SJCRH30 (cell line): ENCODE results near the gene DPM3. TPM values are rescaled to one million over a fixed set of nuclear protein-coding genes. Genes with fewer than 3 reads are reported as not detected.
A peak's percentile ranks its signal among the peaks of the same experiment; 100 is the strongest.
"Not testable (repeated sequence)": the region's sequence is repeated elsewhere in the genome, so short reads cannot be mapped to it uniquely, and the experiment has no call there.

ENCODE experiments used
- DNase-seq, 2 experiments: peaks; one replicate each; pipeline ENCODE4 v3.0.0-alpha.2; 2015 to 2020
- H3K27ac ChIP-seq: fragments of 250-450 bp; sonication (Bioruptor Pico); 2 replicates; pipeline ENCODE4 v1.5.1; 2020; ENCODE audit warnings: mild to moderate bottlenecking, moderate library complexity
- H3K27me3 ChIP-seq: fragments of 250-450 bp; sonication (Bioruptor Pico); 2 replicates; pipeline ENCODE4 v1.5.1; 2020; ENCODE audit warnings: mild to moderate bottlenecking, moderate library complexity
- H3K36me3 ChIP-seq: fragments of 250-450 bp; sonication (Bioruptor Pico); 2 replicates; pipeline ENCODE4 v1.5.1; 2020; ENCODE audit warnings: mild to moderate bottlenecking, moderate library complexity
- H3K4me1 ChIP-seq: fragments of 250-450 bp; sonication (Bioruptor Pico); 2 replicates; pipeline ENCODE4 v1.5.1; 2020; ENCODE audit warnings: mild to moderate bottlenecking, moderate library complexity
- H3K4me3 ChIP-seq: fragments of 250-450 bp; sonication (Bioruptor Pico); 2 replicates; pipeline ENCODE4 v1.5.1; 2020; ENCODE audit warnings: mild to moderate bottlenecking, moderate library complexity
- H3K9me3 ChIP-seq: fragments of 250-450 bp; sonication (Bioruptor Pico); replicated peaks from 2 replicates; pipeline ENCODE4 v1.5.1; 2020; ENCODE audit warnings: mild to moderate bottlenecking, moderate library complexity
- total RNA-seq: library from RNA; depleted of rRNA; stranded (reverse); fragments of >200 nt; shearing (Covaris generic); gene quantifications from 2 replicates; pipeline ENCODE4 v1.2.3, GENCODE V29; 2014; rRNA removed

The DPM3 gene
- 16.1 and 16.8 TPM in 2 replicates for total RNA-seq

DNA sequence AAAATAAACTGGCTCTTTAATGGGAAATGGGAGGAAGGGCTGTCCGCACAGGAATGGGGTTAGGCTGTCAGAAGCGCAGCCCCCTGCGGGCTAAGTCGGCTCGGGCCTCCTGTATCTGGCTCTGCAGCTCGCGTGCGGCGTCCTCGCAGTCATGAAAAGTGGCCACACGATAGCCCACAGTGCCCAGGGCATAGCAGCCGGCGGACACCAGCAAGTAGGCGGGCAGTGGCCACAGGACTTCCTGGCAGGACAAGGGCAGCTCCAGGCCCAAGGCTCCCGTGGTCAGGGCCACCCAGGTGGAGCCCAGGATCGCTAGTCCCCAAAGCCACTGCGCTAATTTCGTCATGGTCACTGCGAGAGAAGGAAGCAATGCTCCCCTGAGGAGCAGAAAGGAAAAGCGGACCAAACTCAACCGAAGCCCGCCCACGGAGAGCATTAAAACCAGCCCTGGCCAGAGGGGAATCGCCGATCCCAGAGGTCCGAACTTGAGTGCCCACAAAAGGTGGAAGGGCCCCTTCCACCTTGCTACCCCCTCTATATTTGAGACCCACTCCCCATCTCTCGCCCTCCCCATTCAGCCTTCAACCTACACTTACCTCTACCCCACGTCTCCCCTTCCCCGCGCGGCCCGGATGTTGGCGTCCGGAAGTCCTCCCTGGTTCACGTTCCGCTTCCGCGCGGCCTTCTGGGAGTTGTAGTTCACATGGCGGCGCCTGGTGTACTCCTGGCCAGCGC is at the start of gene DPM3:
Gene DPM3 (minus strand): TSS at position 637 of the 735 bp plus-strand sequence. CDS start 291 bp downstream, at position 346.
- no peaks in the 10 kb centered on the region for H3K9me3 ChIP-seq
- H3K4me1 ChIP-seq, result no peaks in the 10 kb centered on the region; the same call in 1 of the 2 replicates
- H3K27me3 ChIP-seq, result no peaks in the 10 kb centered on the region
- H3K27ac ChIP-seq, result peak within 1 kb of the TSS; percentile 80
- H3K4me3 ChIP-seq, result peak within 1 kb of the TSS; percentile 88
- DNase-seq, result peak; percentile 88 to 89
- no peaks in the 10 kb centered on the region for H3K36me3 ChIP-seq

DNA sequence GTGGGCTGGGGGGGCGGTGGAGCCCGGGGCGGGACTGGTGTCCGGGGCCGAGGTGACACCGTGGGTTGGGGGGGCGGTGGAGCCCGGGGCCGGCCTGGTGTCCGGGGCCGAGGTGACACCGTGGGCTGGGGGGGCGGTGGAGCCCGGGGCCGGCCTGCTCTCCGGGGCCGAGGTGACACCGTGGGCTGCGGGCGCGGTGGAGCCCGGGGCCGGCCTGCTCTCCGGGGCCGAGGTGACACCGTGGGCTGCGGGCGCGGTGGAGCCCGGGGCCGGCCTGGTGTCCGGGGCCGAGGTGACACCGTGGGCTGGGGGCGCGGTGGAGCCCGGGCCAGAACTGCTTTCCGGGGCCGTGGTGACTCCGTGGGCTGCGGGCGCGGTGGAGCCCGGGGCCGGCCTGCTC is 49.6 kb upstream of the DPM3 start:
- not testable (repeated sequence) for H3K4me3 ChIP-seq, H3K27me3 ChIP-seq, H3K27ac ChIP-seq, H3K36me3 ChIP-seq, DNase-seq, H3K9me3 ChIP-seq, H3K4me1 ChIP-seq

DNA sequence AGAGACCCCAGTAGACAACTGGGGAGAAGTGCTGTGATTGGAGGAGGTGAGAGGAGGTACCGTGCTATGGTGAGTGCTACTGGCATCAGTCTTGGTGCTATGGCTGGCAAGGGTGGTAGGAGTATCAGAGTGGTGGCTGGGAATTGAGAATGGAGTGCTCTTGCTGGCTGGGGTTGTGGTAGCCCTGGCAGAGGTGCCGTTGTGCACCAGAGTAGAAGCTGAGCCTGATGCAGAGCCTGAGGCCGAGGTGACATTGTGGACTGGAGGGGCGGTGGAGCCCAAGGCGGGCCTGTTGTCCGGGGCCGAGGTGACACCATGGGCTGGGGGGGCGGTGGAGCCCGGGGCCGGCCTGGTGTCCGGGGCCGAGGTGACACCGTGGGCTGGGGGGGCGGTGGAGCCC is 47.9 kb upstream of the DPM3 start:
- Histone ChIP-seq H3K27ac (no peak overlapping the region), H3K9me3 (no peaks in the 10 kb centered on the region), H3K4me3 (no peak overlapping the region), H3K27me3 (no peaks in the 10 kb centered on the region), H3K36me3 (no peaks in the 10 kb centered on the region), H3K4me1 (peaks cover 3% of the 10 kb centered on the region; the same call in 1 of the 2 replicates)
- DNase-seq, result no peak

DNA sequence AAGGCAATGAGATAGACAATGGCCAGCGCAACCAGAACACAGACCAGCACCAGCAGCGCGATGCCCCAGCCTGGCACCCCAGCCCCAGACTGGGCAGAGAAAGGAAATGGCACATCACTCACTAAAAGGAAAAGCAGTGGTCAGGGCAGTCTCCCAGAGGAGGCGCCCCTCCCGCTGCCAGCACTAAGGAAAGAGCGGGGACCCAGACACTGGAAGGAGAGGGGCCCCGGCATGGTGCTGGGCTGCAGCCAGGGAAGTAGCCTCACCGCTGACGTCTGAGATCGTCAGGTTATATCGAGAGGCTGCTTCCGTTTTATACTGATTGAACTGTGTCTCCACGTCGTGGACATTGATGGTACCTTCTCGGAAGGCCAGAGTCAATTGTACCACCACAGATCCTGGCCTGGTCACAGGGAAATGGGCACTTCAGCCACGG is 47.1 kb upstream of the DPM3 start:
- Histone ChIP-seq H3K4me1 (peaks cover 3% of the 10 kb centered on the region; the same call in 1 of the 2 replicates), H3K27ac (no peak overlapping the region), H3K9me3 (no peaks in the 10 kb centered on the region), H3K27me3 (no peaks in the 10 kb centered on the region), H3K36me3 (no peaks in the 10 kb centered on the region), H3K4me3 (no peak overlapping the region)
- DNase-seq, result no peak

DNA sequence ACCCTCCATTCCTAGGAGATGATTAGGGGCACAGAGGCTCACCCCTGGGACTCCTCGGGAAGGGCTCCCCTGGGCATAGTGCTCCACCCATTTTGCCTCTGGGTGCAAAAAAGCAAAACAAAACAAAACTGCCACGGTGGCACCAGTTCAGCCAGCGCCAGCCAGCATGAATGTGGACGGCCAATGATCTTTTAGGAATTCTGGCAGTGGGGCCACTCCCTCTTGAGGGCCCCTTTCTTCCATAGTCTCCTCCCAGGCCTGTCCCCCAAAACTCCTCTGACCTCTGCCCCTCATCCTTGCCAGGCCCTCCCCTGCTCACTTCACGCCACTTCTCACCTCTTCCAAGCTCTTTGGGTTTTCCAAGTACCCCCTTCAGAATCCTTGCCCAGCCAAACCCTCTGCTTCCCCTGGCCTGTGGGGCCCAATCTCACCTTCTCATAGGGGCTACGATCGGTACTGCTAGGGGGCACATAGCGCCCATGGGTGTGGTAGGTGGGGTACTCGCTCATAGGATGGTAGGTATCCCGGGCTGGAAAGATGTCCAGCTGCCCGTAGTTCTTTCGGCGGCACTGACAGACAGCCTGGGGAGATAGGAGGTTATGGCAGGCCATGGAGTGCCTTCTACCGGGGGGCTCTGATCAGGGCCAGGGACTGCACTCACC is 46.6 kb upstream of the DPM3 start:
- Histone ChIP-seq H3K9me3 (no peaks in the 10 kb centered on the region), H3K27me3 (no peaks in the 10 kb centered on the region), H3K36me3 (no peaks in the 10 kb centered on the region), H3K4me3 (no peak overlapping the region), H3K27ac (no peak overlapping the region), H3K4me1 (peaks cover 3% of the 10 kb centered on the region; the same call in 1 of the 2 replicates)
- no peak for DNase-seq

DNA sequence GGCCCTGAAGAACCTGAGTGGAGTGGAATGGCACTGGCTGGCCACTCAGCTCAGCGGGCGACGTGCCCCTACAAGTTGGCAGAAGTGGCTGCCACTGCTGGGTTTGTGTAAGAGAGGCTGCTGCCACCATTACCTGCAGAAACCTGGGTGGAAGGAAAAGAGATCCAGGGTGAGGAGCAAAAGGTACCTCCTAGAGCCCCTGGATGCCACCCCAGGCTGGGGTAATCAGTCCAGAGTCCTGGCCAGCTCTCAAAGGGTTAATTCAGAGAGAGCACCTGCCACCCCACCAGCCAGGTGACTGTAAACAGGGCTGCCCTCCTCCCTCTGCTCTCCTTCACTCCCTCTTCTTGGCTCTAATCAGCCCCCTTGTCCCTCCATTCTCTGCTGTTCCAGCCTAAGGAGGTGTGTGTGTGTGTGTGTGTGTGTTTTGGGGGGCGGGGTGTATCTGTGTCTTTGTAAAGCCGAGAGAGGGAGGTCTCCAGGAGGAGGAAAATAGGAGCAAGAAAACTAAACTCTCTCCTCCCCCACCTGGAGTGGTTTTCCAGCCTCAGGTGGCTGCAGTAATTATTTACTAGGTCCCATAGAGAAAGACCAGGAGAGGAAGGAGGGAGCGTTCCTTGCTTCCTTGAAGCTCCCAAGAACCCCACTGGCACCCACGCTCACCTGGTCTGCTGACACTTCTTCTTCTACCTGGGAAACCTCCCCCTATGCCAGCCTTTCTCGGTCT is 45.9 kb upstream of the DPM3 start:
- Histone ChIP-seq H3K9me3 (no peaks in the 10 kb centered on the region), H3K4me3 (no peak overlapping the region), H3K36me3 (no peaks in the 10 kb centered on the region), H3K27me3 (no peaks in the 10 kb centered on the region), H3K27ac (no peak overlapping the region), H3K4me1 (peaks cover 3% of the 10 kb centered on the region; the same call in 1 of the 2 replicates)
- no peak for DNase-seq

GRCh38 chr1:155185783-155186066 is 45.4 kb upstream of the DPM3 start:
- no peak for DNase-seq
- Histone ChIP-seq H3K4me1 (peaks cover 3% of the 10 kb centered on the region; the same call in 1 of the 2 replicates), H3K36me3 (no peaks in the 10 kb centered on the region), H3K27me3 (no peaks in the 10 kb centered on the region), H3K9me3 (no peaks in the 10 kb centered on the region), H3K27ac (no peak overlapping the region), H3K4me3 (no peak overlapping the region)

- peak; percentile 35 to 42 for DNase-seq
- H3K27ac ChIP-seq, result no peak overlapping the region
- no peak overlapping the region for H3K4me3 ChIP-seq
- peaks cover 3% of the 10 kb centered on the region; the same call in 1 of the 2 replicates for H3K4me1 ChIP-seq
- no peaks in the 10 kb centered on the region for H3K9me3 ChIP-seq
- no peaks in the 10 kb centered on the region for H3K36me3 ChIP-seq
- no peaks in the 10 kb centered on the region for H3K27me3 ChIP-seq
Measured at GRCh38 chr1:155184835-155185782, 44.8 kb upstream of the DPM3 start.

- Histone ChIP-seq H3K27ac (no peak overlapping the region), H3K27me3 (no peaks in the 10 kb centered on the region), H3K4me1 (peaks cover 3% of the 10 kb centered on the region; the same call in 1 of the 2 replicates), H3K4me3 (no peak overlapping the region), H3K36me3 (no peaks in the 10 kb centered on the region), H3K9me3 (no peaks in the 10 kb centered on the region)
- no peak for DNase-seq
Measured at GRCh38 chr1:155184351-155184811, 44.0 kb upstream of the DPM3 start.

DNA sequence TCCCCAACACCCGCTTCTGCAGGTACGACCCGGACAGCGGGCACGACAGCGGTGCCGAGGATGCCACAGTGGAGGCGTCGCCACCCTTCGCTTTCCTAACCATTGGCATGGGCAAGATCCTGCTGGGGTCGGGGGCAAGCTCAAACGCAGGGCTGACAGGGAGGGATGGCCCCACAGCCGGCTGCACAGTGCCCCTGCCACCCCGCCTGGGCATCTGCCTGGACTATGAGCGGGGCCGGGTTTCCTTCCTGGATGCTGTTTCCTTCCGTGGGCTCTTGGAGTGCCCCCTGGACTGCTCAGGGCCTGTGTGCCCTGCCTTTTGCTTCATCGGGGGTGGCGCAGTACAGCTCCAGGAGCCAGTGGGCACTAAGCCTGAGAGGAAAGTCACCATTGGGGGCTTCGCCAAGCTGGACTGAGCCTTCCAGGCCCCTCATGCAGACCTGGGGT is 43.5 kb upstream of the DPM3 start:
- Histone ChIP-seq H3K36me3 (no peaks in the 10 kb centered on the region), H3K4me1 (peaks cover 3% of the 10 kb centered on the region; the same call in 1 of the 2 replicates), H3K27me3 (no peaks in the 10 kb centered on the region), H3K9me3 (no peaks in the 10 kb centered on the region), H3K4me3 (no peak overlapping the region), H3K27ac (no peak overlapping the region)
- DNase-seq, result no peak

GRCh38 chr1:155182052-155182550 is 41.8 kb upstream of the DPM3 start:
- H3K9me3 ChIP-seq, result no peaks in the 10 kb centered on the region
- H3K27me3 ChIP-seq, result no peaks in the 10 kb centered on the region
- no peak overlapping the region for H3K27ac ChIP-seq
- no peak for DNase-seq
- H3K4me3 ChIP-seq, result no peak overlapping the region
- peaks cover 3% of the 10 kb centered on the region; the same call in 1 of the 2 replicates for H3K4me1 ChIP-seq
- H3K36me3 ChIP-seq, result no peaks in the 10 kb centered on the region

DNA sequence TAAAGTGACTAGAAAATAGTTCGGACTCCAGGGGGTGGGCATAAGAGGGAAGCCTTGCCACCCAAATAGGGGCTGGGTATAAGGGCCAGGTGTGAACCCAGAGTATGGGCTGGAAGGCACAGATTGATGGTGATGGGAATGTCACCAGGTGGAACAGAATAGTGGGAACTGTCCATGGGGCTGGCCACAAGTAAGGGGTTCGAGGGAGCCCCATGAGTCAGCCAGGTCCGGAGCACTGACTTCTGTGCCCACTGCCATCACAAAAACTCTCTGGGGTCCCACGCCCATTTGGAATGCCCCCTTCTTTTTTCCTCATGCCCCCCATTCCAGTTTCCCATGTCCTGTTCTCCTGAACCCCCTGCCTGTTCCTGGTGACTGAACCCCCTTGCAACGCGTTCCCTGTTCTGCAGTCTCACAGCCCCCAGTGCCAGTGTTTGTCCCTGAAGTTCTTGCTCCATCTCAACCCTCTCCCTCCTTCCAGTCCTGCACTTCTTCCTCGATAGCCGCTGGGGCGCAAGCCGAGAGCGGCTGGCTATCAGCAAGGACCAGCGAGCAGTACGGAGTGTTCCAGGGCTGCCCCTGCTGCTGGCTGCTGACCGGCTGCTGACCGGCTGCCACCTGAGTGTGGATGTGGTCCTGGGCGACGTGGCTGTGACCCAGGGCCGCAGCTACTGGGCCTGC is 41.2 kb upstream of the DPM3 start:
- DNase-seq, result no peak
- Histone ChIP-seq H3K27me3 (no peaks in the 10 kb centered on the region), H3K4me1 (peaks cover 3% of the 10 kb centered on the region; the same call in 1 of the 2 replicates), H3K4me3 (no peak overlapping the region), H3K36me3 (no peaks in the 10 kb centered on the region), H3K9me3 (no peaks in the 10 kb centered on the region), H3K27ac (no peak overlapping the region)
